GM18519 (cell line): ENCODE measurements around the gene GLS2.
"Not testable (repeated sequence)": the region's sequence is repeated elsewhere in the genome, so short reads cannot be mapped to it uniquely, and the experiment has no call there.

Experiments used
- ATAC-seq: cut with Tn5 transposase; IDR thresholded peaks from one replicate; pipeline ENCODE4 v1.9.1; 2021; ENCODE audit warnings: mild to moderate bottlenecking, moderate library complexity; ENCODE audit not compliant: unreplicated experiment, low FRiP score

The GLS2 gene

DNA sequence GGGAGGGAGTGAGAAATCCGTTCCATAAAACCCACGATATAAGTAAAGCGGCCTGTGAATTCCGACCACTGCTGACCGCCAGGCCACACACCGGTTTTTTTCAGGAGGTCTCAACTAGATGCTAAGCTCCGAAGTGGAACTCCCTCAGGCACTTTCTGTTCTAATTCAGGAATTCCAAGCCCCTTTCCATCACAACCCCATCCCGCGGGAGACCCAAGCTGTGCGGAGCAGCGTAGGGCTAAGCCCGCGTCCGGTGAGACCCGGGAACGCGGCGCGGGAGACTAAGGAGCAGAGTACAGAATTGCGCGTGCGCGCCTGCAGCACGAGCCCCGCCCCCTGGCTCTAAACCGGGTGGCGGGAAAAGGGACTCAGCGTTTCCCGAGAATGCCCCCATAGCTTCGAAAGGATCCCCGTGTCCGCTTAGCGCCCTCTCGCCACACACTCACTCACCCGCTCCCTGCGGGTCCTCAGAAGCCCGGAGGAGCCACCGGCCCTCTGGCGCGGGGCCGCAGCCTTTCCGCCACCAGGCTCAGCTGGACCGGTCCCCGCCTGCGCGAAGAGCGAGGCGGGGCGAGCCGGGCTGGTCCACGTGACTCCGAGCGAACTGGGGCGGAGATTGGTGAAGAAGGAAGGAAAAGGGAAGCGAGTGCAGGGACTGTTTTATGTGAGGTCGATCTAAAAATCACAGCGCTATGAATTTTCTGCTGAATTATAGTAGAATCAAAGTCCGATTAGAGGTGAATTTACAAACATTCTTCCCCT is 38.9 kb downstream of the GLS2 start, which contains the start of gene TIMELESS:
TIMELESS (minus strand) TSS at position 567 of the 762 bp plus-strand sequence. CDS start 15,256 bp downstream, outside the sequence.
- ATAC-seq, result peak; percentile 73

DNA sequence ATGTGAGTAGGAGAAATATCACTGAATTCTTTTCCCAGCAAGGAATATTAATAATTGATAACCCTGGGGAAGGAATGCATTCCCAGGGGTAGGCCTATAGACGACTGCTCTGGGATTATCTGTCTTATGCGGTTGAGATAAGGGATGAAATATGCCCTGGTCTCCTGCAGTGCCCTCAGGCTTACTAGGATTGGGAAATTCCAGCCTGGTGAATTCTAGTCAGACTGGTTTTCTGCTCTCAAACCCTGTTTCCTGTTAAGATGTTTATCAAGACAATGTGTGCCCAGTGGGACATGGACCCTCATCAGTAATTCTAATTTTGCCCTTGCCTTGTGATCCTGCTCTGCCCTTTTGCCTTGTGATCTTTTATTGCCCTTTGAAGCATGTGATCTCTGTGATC is 44.8 kb downstream of the GLS2 start:
- not testable (repeated sequence) for ATAC-seq

DNA sequence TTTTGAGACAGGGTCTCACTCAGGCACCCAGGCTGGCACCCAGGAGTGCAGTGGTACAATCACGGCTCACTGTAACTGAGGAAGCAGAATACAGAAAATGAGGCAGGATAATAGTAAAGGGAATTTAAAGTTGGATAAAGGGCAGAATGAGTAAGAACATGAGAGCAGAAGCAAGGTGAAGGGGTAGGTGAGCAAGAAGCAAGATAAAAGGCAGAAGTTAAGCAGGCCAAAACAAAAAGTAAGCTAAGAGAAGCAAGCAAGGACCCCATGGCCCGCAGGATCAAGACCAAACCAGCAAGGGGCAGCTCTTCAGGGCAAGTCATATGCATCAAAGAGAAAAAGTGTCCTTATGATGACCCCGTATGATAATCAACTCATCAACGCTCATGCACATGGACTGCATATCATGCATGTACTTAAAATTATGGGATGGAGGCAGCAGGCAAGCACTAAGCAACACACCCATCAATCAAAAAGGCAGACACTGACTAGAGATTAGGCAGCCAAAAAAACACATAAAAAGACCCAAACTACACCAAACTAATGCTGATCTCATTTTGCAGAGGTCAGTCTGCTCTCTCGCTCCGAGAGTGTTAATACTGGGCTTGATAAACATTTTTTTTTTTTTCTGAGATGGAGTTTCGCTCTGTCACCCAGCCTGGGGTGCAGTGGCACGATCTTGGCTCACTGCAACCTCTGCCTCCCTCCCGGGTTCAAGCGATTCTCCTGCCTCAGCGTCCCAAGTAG is 50.4 kb downstream of the GLS2 start:
- no peak for ATAC-seq

DNA sequence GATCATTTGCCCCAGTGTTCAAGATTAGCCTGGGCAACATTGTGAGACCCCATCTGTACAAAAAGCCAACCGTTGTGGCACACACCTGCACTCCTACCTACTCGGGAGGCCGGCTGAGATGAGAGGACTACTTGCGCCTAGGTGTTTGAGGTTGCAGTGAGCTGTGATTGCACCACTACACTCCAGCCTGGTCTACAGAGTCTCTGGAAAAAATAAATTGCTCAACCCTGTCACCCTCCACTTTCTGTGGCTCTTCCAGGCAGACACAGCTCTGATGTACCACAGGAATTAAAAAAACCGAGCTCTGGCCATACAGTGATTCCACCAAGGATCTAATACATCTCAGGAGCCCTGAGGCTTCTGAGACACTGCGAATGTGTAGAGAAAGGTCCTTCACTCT is 53.1 kb downstream of the GLS2 start:
- no peak for ATAC-seq

DNA sequence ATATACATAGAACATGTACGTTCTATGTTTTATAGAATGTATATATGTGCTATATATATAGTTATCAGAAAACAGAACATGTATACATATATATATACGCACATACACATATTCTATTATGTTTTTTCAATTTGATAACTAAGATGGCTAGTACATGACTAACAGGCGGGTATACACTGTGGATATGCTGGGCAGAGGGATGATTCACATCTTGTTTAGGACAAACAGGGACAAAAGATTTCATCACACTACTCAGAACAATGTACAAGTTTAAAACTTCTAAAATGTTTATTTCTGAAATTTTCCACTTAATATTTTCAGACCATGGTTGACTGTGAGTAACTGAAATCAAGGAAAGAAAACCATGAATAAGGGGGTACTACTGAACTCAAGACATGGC is 56.1 kb downstream of the GLS2 start:
- no peak for ATAC-seq

DNA sequence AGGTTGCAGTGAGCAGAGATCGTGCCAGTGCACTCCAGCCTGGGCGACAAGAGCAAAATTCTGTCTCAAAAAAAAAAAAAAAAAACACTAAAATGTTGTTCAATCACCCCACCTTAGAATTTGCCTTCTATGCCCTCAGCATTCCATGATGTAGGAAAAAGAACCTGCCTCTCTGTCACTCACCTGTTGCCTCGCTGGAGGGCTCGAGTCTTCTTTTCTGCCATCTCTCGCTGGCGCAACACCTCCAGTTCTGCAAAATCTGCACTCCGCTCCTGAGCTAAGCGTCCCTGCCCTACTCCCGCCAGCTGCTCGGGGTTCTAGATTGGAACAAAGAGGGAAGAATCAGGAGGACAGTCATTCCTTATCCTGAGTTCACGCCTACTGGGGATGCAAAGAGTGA is 56.7 kb downstream of the GLS2 start:
- ATAC-seq, result no peak

DNA sequence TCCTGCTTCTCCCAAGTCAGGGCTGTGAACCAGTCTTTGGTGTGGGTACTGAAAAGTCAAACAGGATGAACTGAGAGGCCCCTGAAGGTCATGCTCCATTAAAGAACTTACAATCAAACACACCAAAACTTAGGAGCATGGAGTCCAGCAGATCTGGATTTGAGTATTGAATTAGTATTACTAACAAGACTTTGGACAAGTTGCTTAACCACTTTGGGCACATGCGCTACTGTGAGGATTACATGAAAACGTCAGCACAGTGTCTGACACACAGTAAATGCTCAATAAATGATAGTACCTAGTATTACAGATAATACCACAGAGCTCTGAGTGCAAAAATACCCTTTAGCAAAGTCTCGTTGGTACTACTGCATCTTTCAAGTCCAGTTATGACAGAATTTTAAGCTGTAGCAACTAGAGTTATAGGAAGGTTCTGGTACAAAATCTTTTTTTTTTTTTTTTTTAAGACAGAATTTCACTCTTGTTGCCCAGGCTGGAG is 62.0 kb downstream of the GLS2 start:
- no peak for ATAC-seq

DNA sequence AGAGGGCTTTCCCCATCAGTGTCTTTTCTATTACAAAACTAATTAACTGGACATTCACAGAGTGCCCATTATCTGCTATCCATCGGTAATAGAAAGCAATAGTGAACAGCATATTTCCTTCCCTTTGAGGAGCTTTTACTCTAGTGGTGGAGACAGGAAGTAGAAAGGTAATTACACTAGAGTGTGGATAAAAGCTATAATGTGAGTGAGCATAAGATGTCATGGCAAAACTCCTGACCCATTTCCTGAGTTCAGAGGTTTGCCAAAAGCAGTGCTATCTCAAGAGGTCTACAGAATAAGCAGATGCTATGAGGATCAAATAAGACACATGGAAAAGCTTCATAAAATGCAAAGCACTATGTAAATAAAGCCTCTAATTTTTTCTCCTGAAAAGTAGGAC is 62.8 kb downstream of the GLS2 start:
- ATAC-seq, result no peak
